WTC11 (cell line): Measurements from ENCODE around the gene MCOLN3. TPM values are rescaled to one million over a fixed set of nuclear protein-coding genes. Genes with fewer than 3 reads are reported as not detected.

Experiments used
- ATAC-seq: fragments of 200-7000 bp; cut with Tn5 transposase; 2 replicates; pipeline ENCODE4 v1.10.0; 2021; ENCODE audit warnings: mild to moderate bottlenecking, moderate library complexity
- CTCF ChIA-PET: fragments of 300-600 bp; sonication (Branson Sonifier 250); formaldehyde crosslinking; loops from one replicate; lab custom pipeline; 2021; ENCODE audit warnings: antibody characterized with exemption; lab: Charles Lee
- POLR2A ChIA-PET: fragments of 350-600 bp; sonication (Branson Sonifier 250); formaldehyde crosslinking; loops from one replicate; lab custom pipeline; 2021; ENCODE audit warnings: antibody characterized with exemption; lab: Charles Lee
- DNase-seq: peaks from one replicate; pipeline ENCODE4 v3.0.0; 2021; ENCODE audit warnings: low spot score
- H3K27ac Mint-ChIP-seq: 2 replicates; pipeline ENCODE4 v1.8.0; 2021; ENCODE audit warnings: mixed read lengths
- H3K27me3 Mint-ChIP-seq: 2 replicates; pipeline ENCODE4 v1.8.0; 2021; ENCODE audit warnings: low read depth, mild to moderate bottlenecking, moderate library complexity, mixed read lengths
- H3K36me3 Mint-ChIP-seq: 2 replicates; pipeline ENCODE4 v1.8.0; 2021; ENCODE audit warnings: mixed read lengths
- H3K4me1 Mint-ChIP-seq: 2 replicates; pipeline ENCODE4 v1.8.0; 2022; ENCODE audit warnings: mixed read lengths
- H3K4me3 Mint-ChIP-seq: 2 replicates; pipeline ENCODE4 v1.8.0; 2021; ENCODE audit warnings: mild to moderate bottlenecking, moderate library complexity, mixed read lengths
- H3K9me3 Mint-ChIP-seq: 2 replicates; pipeline ENCODE4 v1.8.0; 2021; ENCODE audit warnings: mixed read lengths
- CREB1 ChIP-seq: sonication (generic); formaldehyde crosslinking; IDR thresholded peaks from 2 replicates; pipeline ENCODE4 v1.8.0; 2023; ENCODE audit warnings: mild to moderate bottlenecking, missing genetic modification reagents
- FOXK1 ChIP-seq: sonication (generic); formaldehyde crosslinking; IDR thresholded peaks from 2 replicates; pipeline ENCODE4 v1.8.0; 2022; ENCODE audit warnings: mild to moderate bottlenecking, moderate library complexity, missing genetic modification reagents
- FOXP1 ChIP-seq: sonication (generic); formaldehyde crosslinking; IDR thresholded peaks from 2 replicates; pipeline ENCODE4 v1.8.0; 2022; ENCODE audit warnings: missing genetic modification reagents, mild to moderate bottlenecking, moderate library complexity, borderline replicate concordance
- IRF2 ChIP-seq: sonication (generic); formaldehyde crosslinking; IDR thresholded peaks from 2 replicates; pipeline ENCODE4 v1.8.0; 2022; ENCODE audit warnings: low read depth, missing genetic modification reagents, borderline replicate concordance
- OVOL2 ChIP-seq: fragments of 250-450 bp; sonication (Bioruptor Pico); IDR thresholded peaks from 2 replicates; pipeline ENCODE4 v1.9.0; 2021; ENCODE audit warnings: mild to moderate bottlenecking, borderline replicate concordance
- SMAD4 ChIP-seq: sonication (generic); formaldehyde crosslinking; IDR thresholded peaks from 2 replicates; pipeline ENCODE4 v1.8.0; 2022; ENCODE audit warnings: mild to moderate bottlenecking, missing genetic modification reagents
- SOX15 ChIP-seq: fragments of 250-450 bp; sonication (Bioruptor Pico); IDR thresholded peaks from 2 replicates; pipeline ENCODE4 v1.9.0; 2021; ENCODE audit warnings: mild to moderate bottlenecking
- TCF7 ChIP-seq: sonication (generic); formaldehyde crosslinking; IDR thresholded peaks from 2 replicates; pipeline ENCODE4 v1.8.0; 2022; ENCODE audit warnings: mild to moderate bottlenecking, low read depth, missing genetic modification reagents, moderate library complexity
- ZNF219 ChIP-seq: sonication (generic); formaldehyde crosslinking; IDR thresholded peaks from 2 replicates; pipeline ENCODE4 v1.8.0; 2023; ENCODE audit warnings: missing genetic modification reagents, mild to moderate bottlenecking, borderline replicate concordance
- ZNF317 ChIP-seq: sonication (generic); formaldehyde crosslinking; IDR thresholded peaks from 2 replicates; pipeline ENCODE4 v1.8.1; 2023; ENCODE audit warnings: low read depth, mild to moderate bottlenecking, moderate library complexity, missing genetic modification reagents, borderline replicate concordance
- ZNF512 ChIP-seq: sonication (generic); formaldehyde crosslinking; IDR thresholded peaks from 2 replicates; pipeline ENCODE4 v1.8.1; 2022; ENCODE audit warnings: missing genetic modification reagents, borderline replicate concordance
- total RNA-seq: library from RNA; stranded (reverse); gene quantifications from 3 replicates; pipeline ENCODE4 v1.2.3, GENCODE V29; 2021
- TF ChIP-seq, protein P1 (sequence below): fragments of 250-450 bp; sonication (Bioruptor Pico); IDR thresholded peaks from 2 replicates; pipeline ENCODE4 v1.9.0; 2021; ENCODE audit warnings: mild to moderate bottlenecking, borderline replicate concordance
- TF ChIP-seq, protein P2 (sequence below): fragments of 200-600 bp; IDR thresholded peaks from 2 replicates; pipeline ENCODE4 v1.8.0; 2022; ENCODE audit warnings: antibody characterized with exemption
- TF ChIP-seq, protein P3 (sequence below): sonication (generic); formaldehyde crosslinking; IDR thresholded peaks from 2 replicates; pipeline ENCODE4 v1.8.0; 2022; ENCODE audit warnings: missing genetic modification reagents
- TF ChIP-seq, protein P4 (sequence below): fragments of 250-450 bp; sonication (Bioruptor Pico); IDR thresholded peaks from 2 replicates; pipeline ENCODE4 v1.9.0; 2021; ENCODE audit warnings: moderate library complexity, mild to moderate bottlenecking, inconsistent platforms, borderline replicate concordance

The MCOLN3 gene
- total RNA-seq, 1 experiment from 2014 or later = 6.4 TPM

DNA sequence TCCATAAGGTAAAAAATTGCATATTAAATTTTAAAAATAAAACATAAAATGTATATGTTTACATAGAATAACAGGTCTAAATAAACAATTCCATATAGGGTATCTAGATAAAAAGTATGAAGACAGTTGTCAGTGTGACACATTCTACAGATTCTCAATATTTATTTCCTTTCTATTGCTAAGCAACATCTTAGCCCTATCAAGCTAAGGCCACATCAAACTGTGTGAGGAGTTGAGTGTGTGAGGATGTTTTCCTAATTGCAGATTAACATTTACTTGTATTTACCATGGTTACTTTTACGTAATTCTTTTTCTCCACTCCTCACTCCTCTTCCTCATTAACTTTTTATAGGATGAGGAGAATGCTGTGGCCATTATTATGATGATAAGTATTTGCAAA is 41.9 kb upstream of the MCOLN3 start:
- TF ChIP-seq OVOL2 (CRISPR knock-in tag) (no peak), IRF2 (CRISPR knock-in tag) (no peak), SOX15 (CRISPR knock-in tag) (no peak), SMAD4 (CRISPR knock-in tag) (no peak), CREB1 (CRISPR knock-in tag) (no peak), TCF7 (CRISPR knock-in tag) (no peak), ZNF512 (CRISPR knock-in tag) (no peak), FOXP1 (CRISPR knock-in tag) (no peak), FOXK1 (CRISPR knock-in tag) (no peak), ZNF219 (no peak), ZNF317 (CRISPR knock-in tag) (no peak)
- TF ChIP-seq, protein P1, sequence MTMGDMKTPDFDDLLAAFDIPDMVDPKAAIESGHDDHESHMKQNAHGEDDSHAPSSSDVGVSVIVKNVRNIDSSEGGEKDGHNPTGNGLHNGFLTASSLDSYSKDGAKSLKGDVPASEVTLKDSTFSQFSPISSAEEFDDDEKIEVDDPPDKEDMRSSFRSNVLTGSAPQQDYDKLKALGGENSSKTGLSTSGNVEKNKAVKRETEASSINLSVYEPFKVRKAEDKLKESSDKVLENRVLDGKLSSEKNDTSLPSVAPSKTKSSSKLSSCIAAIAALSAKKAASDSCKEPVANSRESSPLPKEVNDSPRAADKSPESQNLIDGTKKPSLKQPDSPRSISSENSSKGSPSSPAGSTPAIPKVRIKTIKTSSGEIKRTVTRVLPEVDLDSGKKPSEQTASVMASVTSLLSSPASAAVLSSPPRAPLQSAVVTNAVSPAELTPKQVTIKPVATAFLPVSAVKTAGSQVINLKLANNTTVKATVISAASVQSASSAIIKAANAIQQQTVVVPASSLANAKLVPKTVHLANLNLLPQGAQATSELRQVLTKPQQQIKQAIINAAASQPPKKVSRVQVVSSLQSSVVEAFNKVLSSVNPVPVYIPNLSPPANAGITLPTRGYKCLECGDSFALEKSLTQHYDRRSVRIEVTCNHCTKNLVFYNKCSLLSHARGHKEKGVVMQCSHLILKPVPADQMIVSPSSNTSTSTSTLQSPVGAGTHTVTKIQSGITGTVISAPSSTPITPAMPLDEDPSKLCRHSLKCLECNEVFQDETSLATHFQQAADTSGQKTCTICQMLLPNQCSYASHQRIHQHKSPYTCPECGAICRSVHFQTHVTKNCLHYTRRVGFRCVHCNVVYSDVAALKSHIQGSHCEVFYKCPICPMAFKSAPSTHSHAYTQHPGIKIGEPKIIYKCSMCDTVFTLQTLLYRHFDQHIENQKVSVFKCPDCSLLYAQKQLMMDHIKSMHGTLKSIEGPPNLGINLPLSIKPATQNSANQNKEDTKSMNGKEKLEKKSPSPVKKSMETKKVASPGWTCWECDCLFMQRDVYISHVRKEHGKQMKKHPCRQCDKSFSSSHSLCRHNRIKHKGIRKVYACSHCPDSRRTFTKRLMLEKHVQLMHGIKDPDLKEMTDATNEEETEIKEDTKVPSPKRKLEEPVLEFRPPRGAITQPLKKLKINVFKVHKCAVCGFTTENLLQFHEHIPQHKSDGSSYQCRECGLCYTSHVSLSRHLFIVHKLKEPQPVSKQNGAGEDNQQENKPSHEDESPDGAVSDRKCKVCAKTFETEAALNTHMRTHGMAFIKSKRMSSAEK (CRISPR knock-in tag) = no peak
- TF ChIP-seq, protein P2, sequence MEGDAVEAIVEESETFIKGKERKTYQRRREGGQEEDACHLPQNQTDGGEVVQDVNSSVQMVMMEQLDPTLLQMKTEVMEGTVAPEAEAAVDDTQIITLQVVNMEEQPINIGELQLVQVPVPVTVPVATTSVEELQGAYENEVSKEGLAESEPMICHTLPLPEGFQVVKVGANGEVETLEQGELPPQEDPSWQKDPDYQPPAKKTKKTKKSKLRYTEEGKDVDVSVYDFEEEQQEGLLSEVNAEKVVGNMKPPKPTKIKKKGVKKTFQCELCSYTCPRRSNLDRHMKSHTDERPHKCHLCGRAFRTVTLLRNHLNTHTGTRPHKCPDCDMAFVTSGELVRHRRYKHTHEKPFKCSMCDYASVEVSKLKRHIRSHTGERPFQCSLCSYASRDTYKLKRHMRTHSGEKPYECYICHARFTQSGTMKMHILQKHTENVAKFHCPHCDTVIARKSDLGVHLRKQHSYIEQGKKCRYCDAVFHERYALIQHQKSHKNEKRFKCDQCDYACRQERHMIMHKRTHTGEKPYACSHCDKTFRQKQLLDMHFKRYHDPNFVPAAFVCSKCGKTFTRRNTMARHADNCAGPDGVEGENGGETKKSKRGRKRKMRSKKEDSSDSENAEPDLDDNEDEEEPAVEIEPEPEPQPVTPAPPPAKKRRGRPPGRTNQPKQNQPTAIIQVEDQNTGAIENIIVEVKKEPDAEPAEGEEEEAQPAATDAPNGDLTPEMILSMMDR = no peak
- TF ChIP-seq, protein P3, sequence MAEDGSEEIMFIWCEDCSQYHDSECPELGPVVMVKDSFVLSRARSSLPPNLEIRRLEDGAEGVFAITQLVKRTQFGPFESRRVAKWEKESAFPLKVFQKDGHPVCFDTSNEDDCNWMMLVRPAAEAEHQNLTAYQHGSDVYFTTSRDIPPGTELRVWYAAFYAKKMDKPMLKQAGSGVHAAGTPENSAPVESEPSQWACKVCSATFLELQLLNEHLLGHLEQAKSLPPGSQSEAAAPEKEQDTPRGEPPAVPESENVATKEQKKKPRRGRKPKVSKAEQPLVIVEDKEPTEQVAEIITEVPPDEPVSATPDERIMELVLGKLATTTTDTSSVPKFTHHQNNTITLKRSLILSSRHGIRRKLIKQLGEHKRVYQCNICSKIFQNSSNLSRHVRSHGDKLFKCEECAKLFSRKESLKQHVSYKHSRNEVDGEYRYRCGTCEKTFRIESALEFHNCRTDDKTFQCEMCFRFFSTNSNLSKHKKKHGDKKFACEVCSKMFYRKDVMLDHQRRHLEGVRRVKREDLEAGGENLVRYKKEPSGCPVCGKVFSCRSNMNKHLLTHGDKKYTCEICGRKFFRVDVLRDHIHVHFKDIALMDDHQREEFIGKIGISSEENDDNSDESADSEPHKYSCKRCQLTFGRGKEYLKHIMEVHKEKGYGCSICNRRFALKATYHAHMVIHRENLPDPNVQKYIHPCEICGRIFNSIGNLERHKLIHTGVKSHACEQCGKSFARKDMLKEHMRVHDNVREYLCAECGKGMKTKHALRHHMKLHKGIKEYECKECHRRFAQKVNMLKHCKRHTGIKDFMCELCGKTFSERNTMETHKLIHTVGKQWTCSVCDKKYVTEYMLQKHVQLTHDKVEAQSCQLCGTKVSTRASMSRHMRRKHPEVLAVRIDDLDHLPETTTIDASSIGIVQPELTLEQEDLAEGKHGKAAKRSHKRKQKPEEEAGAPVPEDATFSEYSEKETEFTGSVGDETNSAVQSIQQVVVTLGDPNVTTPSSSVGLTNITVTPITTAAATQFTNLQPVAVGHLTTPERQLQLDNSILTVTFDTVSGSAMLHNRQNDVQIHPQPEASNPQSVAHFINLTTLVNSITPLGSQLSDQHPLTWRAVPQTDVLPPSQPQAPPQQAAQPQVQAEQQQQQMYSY = no peak
- TF ChIP-seq, protein P4, sequence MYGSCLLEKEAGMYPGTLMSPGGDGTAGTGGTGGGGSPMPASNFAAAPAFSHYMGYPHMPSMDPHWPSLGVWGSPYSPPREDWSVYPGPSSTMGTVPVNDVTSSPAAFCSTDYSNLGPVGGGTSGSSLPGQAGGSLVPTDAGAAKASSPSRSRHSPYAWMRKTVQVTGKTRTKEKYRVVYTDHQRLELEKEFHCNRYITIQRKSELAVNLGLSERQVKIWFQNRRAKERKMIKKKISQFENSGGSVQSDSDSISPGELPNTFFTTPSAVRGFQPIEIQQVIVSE (CRISPR knock-in tag) = no peak
- ChIA-PET POLR2A (no interaction called here), CTCF (interaction anchor here (1.6 kb wide), 1 partner anchor 19 kb away, joined by 4 read pairs; no protein-coding TSS in a partner anchor)
- Mint-ChIP-seq H3K27ac (no peak overlapping the region), H3K27me3 (no peaks in the 10 kb centered on the region), H3K9me3 (no peaks in the 10 kb centered on the region), H3K36me3 (no peaks in the 10 kb centered on the region), H3K4me1 (peaks cover 9% of the 10 kb centered on the region), H3K4me3 (no peak overlapping the region)
- DNase-seq (no peak), ATAC-seq (no peak)
